ENCODE measurements around the gene NFATC4. TPM values are rescaled to one million over a fixed set of nuclear protein-coding genes. Genes with fewer than 3 reads are reported as not detected.
A peak's percentile ranks its signal among the peaks of the same experiment; 100 is the strongest.

NFATC4 gene
- total and polyA plus RNA-seq, 10 donors = 10.7 to 145 (median 23.0) TPM

GRCh38 chr14:24343795-24344660 is 24.0 kb upstream of the NFATC4 start:
- H3K9me3 ChIP-seq = no peaks in the 10 kb centered on the region
- no peak for TF ChIP-seq POLR2A (IDR thresholded peaks at IDR 0.05)
- no peak for TF ChIP-seq POLR2AphosphoS5 (IDR thresholded peaks at IDR 0.05)
- no peak for TF ChIP-seq CTCF (IDR thresholded peaks at IDR 0.05 in 8 of 11, conservative IDR thresholded peaks at IDR 0.05 in 3 of 11)
- WGBS, 5 donors = 78 to 82% (median 80%) methylated on average over 7 of the region's 7 CpGs
- H3K4me3 ChIP-seq = no peak overlapping the region
- H3K36me3 ChIP-seq = no peaks in the 10 kb centered on the region
- peaks cover 0 to 8% (median 0%) of the 10 kb centered on the region in 7 donors for H3K27me3 ChIP-seq (replicated peaks in 1 of 7)
- H3K4me1 ChIP-seq = peaks cover 4 to 15% (median 11%) of the 10 kb centered on the region in 6 donors
- intact Hi-C loops (cut with DNase I; ENCODE audit: low total_unique reads) = no loop called here
- no peak for DNase-seq
- no peak overlapping the region for H3K27ac ChIP-seq

GRCh38 chr14:24347134-24347533 is 20.9 kb upstream of the NFATC4 start:
- no peaks in the 10 kb centered on the region for H3K36me3 ChIP-seq
- H3K27ac ChIP-seq = peak overlapping the region in 2 of 8 donors; percentile 13 to 15
- no peaks in the 10 kb centered on the region for H3K9me3 ChIP-seq
- no peak overlapping the region for H3K4me3 ChIP-seq
- intact Hi-C loops (cut with DNase I; ENCODE audit: low total_unique reads) = no loop called here
- TF ChIP-seq POLR2AphosphoS5 (IDR thresholded peaks at IDR 0.05) (no peak), POLR2A (IDR thresholded peaks at IDR 0.05) (no peak), CTCF (IDR thresholded peaks at IDR 0.05 in 8 of 11, conservative IDR thresholded peaks at IDR 0.05 in 3 of 11) (no peak)
- DNase-seq = no peak
- WGBS, 5 donors = 33 to 60% (median 52%) methylated on average over 1 of the region's 1 CpG
- H3K4me1 ChIP-seq = no peaks in the 10 kb centered on the region
- peaks cover 0 to 22% (median 0%) of the 10 kb centered on the region in 7 donors for H3K27me3 ChIP-seq (replicated peaks in 1 of 7)

- 88 to 97% (median 95%) methylated on average over 2 of the region's 2 CpGs for WGBS, 5 donors
- no peak for DNase-seq
- Histone ChIP-seq H3K4me1 (no peaks in the 10 kb centered on the region), H3K4me3 (no peak overlapping the region), H3K36me3 (no peaks in the 10 kb centered on the region), H3K9me3 (no peaks in the 10 kb centered on the region), H3K27me3 (replicated peaks in 1 of 7) (peaks cover 0 to 32% (median 0%) of the 10 kb centered on the region in 7 donors), H3K27ac (no peak overlapping the region)
- TF ChIP-seq POLR2AphosphoS5 (IDR thresholded peaks at IDR 0.05) = no peak
- TF ChIP-seq CTCF (IDR thresholded peaks at IDR 0.05 in 8 of 11, conservative IDR thresholded peaks at IDR 0.05 in 3 of 11) = no peak
- TF ChIP-seq POLR2A (IDR thresholded peaks at IDR 0.05) = no peak
- intact Hi-C loops (cut with DNase I; ENCODE audit: low total_unique reads) = no loop called here
Measured at GRCh38 chr14:24348186-24348585, 19.8 kb upstream of the NFATC4 start.

GRCh38 chr14:24349742-24350141 is 18.2 kb upstream of the NFATC4 start:
- intact Hi-C loops (cut with DNase I; ENCODE audit: low total_unique reads) = no loop called here
- H3K4me1 ChIP-seq = no peaks in the 10 kb centered on the region
- DNase-seq = no peak
- peaks cover 0 to 35% (median 0%) of the 10 kb centered on the region in 7 donors for H3K27me3 ChIP-seq (replicated peaks in 1 of 7)
- 77 to 90% (median 81%) methylated on average over 5 of the region's 5 CpGs for WGBS, 5 donors
- no peaks in the 10 kb centered on the region for H3K36me3 ChIP-seq
- H3K27ac ChIP-seq = no peak overlapping the region
- H3K9me3 ChIP-seq = no peaks in the 10 kb centered on the region
- no peak overlapping the region for H3K4me3 ChIP-seq
- TF ChIP-seq POLR2A (IDR thresholded peaks at IDR 0.05) (no peak), CTCF (IDR thresholded peaks at IDR 0.05 in 8 of 11, conservative IDR thresholded peaks at IDR 0.05 in 3 of 11) (no peak), POLR2AphosphoS5 (IDR thresholded peaks at IDR 0.05) (no peak)

Measured in spleen (tissue), 11 donors.